ENCODE measurements around the gene KSR1. TPM values are rescaled to one million over a fixed set of nuclear protein-coding genes. Genes with fewer than 3 reads are reported as not detected.

Gene KSR1
- total and polyA plus RNA-seq, 2 of the 8 experiments (the other 6 are each of a cell fraction or from before 2014, with no cell fraction given) = 14.1 to 34.7 TPM

DNA sequence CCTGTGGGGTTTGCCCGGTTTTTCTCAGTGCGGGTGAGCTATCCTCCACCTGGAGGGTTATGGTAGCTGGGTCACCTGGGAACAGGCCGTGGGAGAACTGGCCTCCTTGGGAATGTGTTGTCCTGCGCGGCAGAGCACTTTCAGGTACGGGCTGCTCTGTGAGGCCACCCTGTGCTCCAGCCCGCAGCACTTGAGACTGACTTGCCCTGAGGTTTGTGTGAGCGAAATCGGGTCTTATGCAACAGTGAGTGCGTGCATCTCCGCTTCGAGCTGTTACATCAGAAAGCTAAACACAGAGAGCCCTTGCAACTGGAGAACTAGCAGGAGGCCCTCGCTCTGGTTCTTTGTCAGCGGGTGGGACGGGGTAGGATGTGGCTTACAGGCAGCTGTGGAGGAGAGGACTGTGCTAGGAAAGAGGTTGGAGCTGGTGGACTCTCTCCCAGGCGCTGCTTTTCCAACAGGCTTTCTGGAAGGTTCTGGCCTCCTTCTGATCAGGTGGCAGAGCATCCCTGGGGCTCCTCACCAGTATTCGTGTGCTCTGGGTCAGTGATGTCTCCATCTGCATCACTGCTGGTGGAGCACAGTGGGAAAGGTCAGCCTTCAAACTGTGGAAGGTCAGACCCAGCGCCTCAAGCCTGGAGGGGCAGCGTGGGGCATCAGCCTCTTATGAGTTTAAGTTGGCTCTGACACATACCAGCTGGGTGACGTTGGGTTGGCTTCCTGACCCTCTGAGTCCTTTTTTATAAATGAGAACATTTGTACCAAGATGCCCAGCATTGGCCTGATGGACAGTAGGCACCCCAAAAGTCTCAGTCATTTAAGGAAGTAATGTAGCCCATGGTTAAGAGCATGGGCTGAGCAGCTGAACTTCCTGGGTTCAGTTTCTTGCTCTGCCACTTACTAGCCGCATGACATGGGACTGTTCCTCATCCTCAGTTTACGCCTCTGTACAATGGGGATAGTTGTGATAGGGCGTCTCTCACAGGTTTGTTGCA lies 76.3 kb downstream of the KSR1 start (continued):
- no peak for TF ChIP-seq CBX8 (IDR thresholded peaks at IDR 0.05; ENCODE audit: borderline replicate concordance, low read depth, low read length)
- no peak for TF ChIP-seq CBX5 (IDR thresholded peaks at IDR 0.05; ENCODE audit: low read depth, low read length)
- TF ChIP-seq, protein P1, sequence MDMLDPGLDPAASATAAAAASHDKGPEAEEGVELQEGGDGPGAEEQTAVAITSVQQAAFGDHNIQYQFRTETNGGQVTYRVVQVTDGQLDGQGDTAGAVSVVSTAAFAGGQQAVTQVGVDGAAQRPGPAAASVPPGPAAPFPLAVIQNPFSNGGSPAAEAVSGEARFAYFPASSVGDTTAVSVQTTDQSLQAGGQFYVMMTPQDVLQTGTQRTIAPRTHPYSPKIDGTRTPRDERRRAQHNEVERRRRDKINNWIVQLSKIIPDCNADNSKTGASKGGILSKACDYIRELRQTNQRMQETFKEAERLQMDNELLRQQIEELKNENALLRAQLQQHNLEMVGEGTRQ (IDR thresholded peaks at IDR 0.05; ENCODE audit: low read length) = no peak

Measured in H1 (cell line).